Measurements from ENCODE around the gene UBQLNL. TPM values are rescaled to one million over a fixed set of nuclear protein-coding genes. Genes with fewer than 3 reads are reported as not detected.

The UBQLNL gene, protein sequence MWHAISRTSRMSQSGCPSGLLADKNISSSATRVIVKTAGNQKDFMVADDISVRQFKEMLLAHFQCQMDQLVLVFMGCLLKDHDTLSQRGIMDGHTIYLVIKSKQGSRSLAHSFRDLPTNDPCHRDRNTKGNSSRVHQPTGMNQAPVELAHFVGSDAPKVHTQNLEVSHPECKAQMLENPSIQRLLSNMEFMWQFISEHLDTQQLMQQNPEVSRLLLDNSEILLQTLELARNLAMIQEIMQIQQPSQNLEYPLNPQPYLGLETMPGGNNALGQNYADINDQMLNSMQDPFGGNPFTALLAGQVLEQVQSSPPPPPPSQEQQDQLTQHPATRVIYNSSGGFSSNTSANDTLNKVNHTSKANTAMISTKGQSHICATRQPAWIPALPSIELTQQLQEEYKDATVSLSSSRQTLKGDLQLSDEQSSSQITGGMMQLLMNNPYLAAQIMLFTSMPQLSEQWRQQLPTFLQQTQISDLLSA
- 0.72 TPM for total RNA-seq
- long read RNA-seq = 0 reads

DNA sequence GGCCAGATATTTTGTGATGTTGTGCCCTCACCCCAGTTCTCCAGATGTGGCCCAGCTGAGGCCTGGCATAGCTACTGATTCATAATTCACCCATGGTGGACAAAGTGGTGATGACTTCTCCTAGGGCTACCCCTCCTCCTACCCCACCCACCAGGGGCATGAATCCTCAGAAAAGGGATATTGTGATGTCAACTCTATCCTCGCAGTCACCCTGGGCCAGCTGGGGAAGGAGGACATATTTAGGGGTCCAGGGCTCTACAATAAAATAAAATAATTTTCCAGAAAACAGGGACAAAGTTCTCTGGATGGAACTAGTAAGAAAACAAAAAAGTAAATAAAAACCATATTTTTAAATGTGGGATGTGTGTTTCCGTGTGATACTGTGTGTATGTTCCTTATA, at the start of gene UBQLNL:
Gene UBQLNL (minus strand): TSS at position 101 of the 400 bp plus-strand sequence. CDS start 258 bp downstream, outside the sequence.
- TF ChIP-seq, protein P1, sequence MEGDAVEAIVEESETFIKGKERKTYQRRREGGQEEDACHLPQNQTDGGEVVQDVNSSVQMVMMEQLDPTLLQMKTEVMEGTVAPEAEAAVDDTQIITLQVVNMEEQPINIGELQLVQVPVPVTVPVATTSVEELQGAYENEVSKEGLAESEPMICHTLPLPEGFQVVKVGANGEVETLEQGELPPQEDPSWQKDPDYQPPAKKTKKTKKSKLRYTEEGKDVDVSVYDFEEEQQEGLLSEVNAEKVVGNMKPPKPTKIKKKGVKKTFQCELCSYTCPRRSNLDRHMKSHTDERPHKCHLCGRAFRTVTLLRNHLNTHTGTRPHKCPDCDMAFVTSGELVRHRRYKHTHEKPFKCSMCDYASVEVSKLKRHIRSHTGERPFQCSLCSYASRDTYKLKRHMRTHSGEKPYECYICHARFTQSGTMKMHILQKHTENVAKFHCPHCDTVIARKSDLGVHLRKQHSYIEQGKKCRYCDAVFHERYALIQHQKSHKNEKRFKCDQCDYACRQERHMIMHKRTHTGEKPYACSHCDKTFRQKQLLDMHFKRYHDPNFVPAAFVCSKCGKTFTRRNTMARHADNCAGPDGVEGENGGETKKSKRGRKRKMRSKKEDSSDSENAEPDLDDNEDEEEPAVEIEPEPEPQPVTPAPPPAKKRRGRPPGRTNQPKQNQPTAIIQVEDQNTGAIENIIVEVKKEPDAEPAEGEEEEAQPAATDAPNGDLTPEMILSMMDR (IDR thresholded peaks at IDR 0.05) = no peak
- DNase-seq = no peak
- no peaks in the 10 kb centered on the region for H3K9me3 ChIP-seq
- no peaks in the 10 kb centered on the region for H3K27me3 ChIP-seq
- H3K36me3 ChIP-seq = no peaks in the 10 kb centered on the region
- H3K4me1 ChIP-seq = no peaks in the 10 kb centered on the region
- ATAC-seq = no peak
- intact Hi-C loops (cut with DNase I) = no loop called here
- no peak within 1 kb of the TSS for H3K4me3 ChIP-seq
- H3K27ac ChIP-seq = no peak within 1 kb of the TSS

DNA sequence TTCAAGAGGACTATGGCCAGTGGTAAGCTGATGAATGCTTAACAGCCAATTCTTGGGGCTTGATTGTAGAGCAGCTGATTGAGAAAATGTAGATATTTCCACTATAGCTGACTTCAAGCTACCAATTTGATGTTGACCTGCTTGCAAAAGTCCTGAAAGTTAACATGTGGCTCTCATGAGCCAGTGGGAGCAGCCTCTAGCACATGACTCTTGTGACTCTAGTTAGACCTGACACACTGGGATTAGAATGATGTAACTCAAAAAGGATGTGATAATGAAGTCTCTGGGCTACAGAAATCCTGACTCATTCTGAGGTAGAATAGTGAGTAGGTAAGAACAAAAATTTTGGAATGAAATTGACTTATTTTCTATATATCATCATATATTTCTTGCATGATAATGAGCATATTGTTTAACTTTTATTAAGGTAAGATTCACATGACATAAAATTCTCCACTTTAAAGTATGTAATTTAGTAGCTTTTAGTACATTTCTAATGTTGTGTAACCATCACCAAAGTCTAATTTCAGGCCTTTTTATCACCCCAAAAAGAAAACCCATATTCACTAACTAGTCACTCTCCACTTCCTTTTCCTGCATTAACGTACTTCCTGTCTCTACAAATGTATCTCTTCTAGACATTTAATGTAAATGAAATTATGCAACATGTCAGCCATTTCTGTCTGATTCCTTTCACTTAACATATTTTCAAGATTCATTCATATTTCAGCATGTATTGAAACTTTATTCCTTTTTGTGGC, 47.9 kb upstream of the UBQLNL start:
- ATAC-seq = no peak
- intact Hi-C loops (cut with DNase I) = no loop called here

DNA sequence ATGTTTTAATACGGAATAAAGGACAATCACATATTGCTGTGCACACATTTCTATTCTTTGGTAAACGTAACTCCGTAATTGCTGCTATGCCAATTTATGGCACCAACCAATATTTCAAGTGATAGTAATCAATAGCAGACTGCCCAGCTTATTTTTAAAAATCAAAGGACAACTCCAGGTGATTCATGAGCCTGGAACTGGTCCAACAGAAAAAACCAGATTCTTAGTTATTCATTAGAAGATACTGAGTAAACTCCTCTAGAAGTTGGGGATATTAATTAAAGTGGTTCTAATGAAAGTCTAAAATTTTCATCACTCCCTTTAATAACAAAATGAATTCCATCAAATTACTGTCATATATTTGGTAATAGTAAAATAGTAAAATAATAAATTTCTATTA, 41.3 kb upstream of the UBQLNL start:
- no peak overlapping the region for H3K4me3 ChIP-seq

More for the DNA sequence above, 47.9 kb upstream of the UBQLNL start:
- no peaks in the 10 kb centered on the region for H3K27me3 ChIP-seq
- TF ChIP-seq, protein P1 (IDR thresholded peaks at IDR 0.05) = no peak
- DNase-seq = no peak
- no peak overlapping the region for H3K27ac ChIP-seq
- H3K9me3 ChIP-seq = no peaks in the 10 kb centered on the region
- no peak overlapping the region for H3K4me3 ChIP-seq
- no peaks in the 10 kb centered on the region for H3K36me3 ChIP-seq
- H3K4me1 ChIP-seq = no peaks in the 10 kb centered on the region

DNA sequence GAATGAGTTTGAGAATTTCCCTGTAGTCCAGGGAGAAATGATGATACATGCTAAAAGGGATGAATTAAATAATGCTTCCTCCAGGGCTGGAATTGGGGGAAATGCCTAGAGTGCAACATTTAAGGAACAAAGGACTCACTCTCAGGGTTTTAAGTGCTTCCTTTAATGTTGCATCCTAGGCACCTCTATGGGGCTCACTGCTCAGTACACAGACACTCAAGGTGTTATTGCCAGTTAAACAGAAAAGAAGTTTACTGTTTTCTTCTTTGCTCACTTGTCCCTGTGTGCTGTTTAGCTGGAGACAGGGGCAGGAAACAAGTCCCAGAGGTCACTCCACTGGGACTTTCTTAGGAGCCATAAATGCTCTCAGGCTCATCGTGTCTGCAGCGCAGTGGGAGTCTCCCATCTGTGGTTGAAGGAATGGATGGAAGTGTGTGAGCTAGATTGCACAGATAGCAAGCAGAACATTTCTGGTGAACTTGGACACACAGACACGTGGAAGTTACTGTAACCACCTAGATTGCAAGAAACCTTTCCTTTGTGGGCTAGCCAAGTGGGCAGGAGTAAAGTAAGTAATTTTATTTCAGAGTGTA, 40.2 kb upstream of the UBQLNL start:
- Histone ChIP-seq H3K27ac (no peak overlapping the region), H3K27me3 (no peaks in the 10 kb centered on the region), H3K4me3 (no peak overlapping the region), H3K9me3 (no peaks in the 10 kb centered on the region), H3K36me3 (no peaks in the 10 kb centered on the region), H3K4me1 (no peaks in the 10 kb centered on the region)
- DNase-seq (no peak), ATAC-seq (no peak)
- TF ChIP-seq, protein P1 (IDR thresholded peaks at IDR 0.05) = no peak
- intact Hi-C loops (cut with DNase I) = no loop called here

More for the DNA sequence above, 41.3 kb upstream of the UBQLNL start:
- ATAC-seq = no peak
- DNase-seq = no peak
- Histone ChIP-seq H3K27ac (no peak overlapping the region), H3K36me3 (no peaks in the 10 kb centered on the region), H3K9me3 (no peaks in the 10 kb centered on the region), H3K4me1 (no peaks in the 10 kb centered on the region), H3K27me3 (no peaks in the 10 kb centered on the region)
- TF ChIP-seq, protein P1 (IDR thresholded peaks at IDR 0.05) = no peak
- intact Hi-C loops (cut with DNase I) = no loop called here

DNA sequence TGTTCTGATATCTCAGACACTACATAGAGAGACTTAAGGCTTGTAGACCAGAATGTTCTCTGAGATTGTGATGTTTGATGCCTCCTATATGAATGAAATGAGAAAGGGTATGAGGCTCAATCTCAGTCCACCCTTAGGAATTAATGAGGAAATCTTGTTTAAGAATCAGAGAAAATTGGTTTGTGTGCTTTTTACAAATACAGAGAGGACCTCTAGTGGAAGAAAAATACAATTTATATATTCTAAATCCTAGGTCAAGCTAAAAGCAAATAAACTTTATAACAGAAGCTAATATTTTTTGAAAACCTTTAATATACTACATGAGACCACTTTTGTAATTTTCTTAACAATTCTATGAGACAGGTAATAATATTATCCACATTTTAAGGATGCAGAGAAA, 36.8 kb upstream of the UBQLNL start:
- H3K4me3 ChIP-seq = no peak overlapping the region
- no peaks in the 10 kb centered on the region for H3K36me3 ChIP-seq
- ATAC-seq (no peak), DNase-seq (no peak)
- no peak overlapping the region for H3K27ac ChIP-seq
- no peaks in the 10 kb centered on the region for H3K4me1 ChIP-seq
- intact Hi-C loops (cut with DNase I) = no loop called here
- TF ChIP-seq, protein P1 (IDR thresholded peaks at IDR 0.05) = no peak
- H3K27me3 ChIP-seq = no peaks in the 10 kb centered on the region
- H3K9me3 ChIP-seq = no peaks in the 10 kb centered on the region

Data from upper lobe of right lung (tissue), 1 donor.